M059J (cell line): Measurements from ENCODE around the gene WDFY2. TPM values are rescaled to one million over a fixed set of nuclear protein-coding genes. Genes with fewer than 3 reads are reported as not detected.

Source experiments
- DNase-seq: peaks from one replicate; pipeline ENCODE4 v3.0.0-alpha.2; 2012; ENCODE audit warnings: low read depth
- total RNA-seq: library from RNA; depleted of rRNA; stranded (reverse); fragments of >200 nt; shearing (Covaris generic); gene quantifications from 2 replicates; pipeline ENCODE4 v1.2.3, GENCODE V29; 2014

Gene WDFY2
- total RNA-seq, 1 experiment from 2014 or later: 3.1 TPM

DNA sequence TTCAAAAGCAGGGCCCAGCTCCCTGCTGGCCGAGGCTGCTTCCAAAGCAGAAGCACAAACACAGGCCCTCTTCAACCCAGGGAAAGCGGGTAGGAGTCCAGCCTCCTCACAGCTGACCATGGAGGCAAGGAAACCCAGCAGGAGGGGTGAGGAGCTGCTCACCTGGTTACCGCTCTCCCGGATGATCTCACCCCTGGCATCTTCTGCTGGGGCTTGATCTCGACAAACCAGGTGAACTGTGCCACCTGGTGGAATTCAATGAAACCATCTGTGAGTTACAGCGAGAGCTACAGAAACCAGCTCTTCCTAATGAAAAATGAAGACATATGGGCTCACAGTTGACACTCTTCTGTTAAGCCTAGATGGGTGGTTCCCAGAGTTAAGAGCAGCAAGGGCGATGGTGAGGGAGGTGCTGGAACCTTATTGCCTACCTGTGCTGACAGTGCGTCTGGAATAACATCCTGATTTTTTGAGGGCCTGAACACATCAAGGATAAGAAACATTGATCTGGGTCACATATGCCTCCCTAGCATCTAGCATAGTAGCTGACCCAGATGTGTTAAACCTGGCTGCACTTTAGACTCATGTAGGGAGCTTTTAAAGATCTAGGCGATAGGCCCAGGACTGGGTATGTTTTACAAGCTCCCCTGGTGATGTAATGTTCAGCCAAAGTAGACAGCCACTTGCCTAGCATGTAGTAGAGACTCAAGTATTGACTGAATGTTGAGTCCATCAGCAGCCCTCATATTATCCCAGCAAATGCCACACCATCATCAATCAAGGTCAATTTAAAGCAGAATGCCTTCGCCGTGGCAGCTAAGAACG is 213.6 kb downstream of the WDFY2 start:
- peak; percentile 68 for DNase-seq

DNA sequence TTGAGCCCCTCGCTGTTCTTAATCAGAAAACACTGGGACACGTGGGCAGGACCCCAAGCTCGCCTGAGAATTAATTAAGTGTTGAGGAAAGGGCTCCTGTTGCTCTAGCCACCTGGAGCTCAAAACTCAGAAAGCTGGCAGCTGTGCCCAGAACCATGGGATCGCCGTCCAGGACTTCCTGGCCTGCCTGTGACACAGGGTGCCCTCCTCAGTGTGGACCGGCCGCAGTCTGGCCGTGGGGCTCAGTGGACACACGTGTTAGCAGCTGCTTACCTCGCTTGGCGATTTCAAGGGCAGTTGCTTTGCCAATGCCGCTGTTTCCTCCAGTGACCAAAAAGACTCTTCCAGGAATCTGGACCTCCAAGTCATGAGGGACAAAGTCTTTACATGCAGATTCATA is 215.0 kb downstream of the WDFY2 start:
- no peak for DNase-seq

DNA sequence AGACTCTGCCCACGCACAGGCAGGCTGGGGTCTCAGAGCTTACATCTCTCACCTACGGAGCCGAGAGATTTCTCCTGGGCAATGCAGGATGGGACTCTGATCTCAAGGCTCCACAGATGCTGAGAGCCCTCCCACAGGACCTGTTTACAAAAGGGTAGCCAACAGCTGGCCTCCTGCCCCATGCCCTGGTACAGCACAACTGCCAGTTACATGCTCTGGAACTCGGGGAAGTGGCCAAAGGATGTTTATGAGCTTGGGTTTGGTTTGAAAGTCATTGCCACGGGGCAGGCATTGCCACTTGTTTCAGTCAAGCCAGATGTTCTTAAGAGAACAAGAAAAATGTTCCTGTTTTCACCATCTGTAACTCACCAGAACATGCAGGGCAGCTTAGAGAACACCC is 216.2 kb downstream of the WDFY2 start:
- DNase-seq: no peak

DNA sequence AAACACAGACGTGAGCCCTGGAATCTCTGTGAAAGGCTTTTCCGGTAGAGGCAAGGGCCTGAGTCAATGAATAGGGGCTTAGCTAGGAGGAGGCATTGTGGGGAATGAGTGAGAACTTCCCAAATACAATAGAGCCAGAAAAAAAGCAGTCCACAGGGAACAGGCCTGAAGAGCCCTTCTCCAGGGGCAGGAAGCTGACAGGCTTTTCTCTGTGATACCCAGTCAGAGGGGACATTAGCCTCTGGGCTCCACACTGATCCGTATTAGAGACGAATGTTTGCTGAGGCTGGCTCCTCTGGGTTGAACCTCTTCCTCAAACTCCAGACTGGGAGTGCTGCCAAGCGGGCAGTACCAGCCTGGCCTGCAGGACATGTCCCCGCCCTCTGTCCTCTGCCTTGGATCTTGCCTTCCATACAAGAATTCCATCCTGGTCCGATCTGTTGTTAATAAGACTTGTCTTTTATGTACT is 217.4 kb downstream of the WDFY2 start:
- peak; percentile 34 for DNase-seq

DNA sequence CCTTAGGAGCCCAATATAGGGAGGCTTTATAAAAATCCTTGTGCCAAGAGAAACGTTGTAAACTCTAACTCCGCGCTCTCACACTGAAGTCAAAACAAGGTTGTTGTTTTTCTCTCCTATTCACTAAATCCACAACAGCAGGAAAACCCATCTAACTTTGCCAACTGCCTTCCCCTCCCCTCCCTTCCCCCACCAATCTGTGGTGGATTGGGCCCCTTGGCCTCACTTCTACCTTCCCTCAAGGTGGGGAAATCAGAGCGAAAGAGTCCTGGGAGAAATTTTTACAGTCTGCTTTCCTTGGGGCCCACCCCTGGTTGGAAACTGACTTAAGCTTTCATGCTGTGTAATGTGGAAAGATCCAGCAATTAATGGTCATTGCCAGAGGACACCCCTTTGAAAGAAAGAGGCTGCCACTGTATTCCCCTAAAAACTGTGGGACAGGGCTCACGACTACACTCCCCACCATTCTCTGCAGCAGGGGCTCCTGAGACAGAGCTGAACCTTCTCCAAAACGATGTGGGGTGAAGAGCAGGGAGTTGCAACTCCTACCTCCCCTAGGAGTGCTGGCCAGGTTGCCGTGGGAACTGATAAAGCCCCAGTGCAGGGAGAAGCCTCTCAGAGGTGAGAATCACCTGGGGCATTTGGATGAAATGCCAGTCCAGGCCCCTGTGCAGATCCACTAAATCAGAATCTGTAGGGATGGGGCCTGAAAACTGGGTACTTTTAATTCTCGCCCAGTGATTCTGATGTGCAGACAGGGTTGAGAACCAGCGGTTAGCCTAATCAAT is 218.6 kb downstream of the WDFY2 start:
- DNase-seq: peak; percentile 7

DNA sequence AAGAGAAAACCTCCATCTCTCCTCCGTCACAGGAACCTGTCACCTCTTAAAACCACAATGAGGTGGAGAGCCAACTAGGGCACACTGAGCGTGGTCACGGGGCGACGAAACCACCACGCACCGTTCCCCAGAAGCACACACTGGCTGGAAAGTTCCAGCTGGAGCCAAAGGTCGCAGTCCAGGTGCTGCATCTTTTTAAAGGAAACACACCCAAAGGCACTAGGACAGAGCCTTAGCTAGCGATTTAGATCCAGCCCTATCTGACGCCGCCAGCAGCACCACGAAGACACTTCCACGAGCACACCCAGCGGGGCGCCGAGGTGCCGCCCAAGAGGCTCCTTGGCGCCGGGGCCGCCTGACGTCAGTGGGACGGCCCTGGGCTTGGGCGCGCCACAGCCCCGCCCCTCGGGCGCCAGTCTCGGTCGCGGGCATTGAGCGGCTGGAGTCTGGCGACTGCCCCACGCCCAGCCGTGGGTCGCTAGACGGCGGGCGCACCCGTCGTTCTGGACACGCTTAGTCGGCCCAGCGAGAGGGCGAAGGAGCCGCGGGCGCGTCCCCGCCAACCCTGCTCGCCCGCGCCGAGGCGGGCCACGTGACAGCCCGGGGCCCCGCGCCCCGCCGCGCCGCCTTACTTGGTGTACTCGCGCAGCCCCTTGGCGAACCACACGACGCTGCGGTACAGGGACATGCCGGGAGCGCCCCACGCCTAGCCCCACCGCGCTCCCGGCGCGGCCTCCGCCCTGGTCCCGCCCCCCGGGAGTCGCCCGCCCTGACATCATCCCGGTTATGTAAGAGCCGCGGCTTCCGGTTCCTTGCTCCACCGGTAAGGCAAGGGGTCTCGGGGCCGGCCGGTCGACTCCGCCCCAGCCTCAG is 219.4 kb downstream of the WDFY2 start, which contains the start of gene DHRS12:
TSS of gene DHRS12 (minus strand) at position 742 of the 873 bp plus-strand sequence. CDS start 4,504 bp downstream, outside the sequence.
- peak; percentile 80 for DNase-seq

DNA sequence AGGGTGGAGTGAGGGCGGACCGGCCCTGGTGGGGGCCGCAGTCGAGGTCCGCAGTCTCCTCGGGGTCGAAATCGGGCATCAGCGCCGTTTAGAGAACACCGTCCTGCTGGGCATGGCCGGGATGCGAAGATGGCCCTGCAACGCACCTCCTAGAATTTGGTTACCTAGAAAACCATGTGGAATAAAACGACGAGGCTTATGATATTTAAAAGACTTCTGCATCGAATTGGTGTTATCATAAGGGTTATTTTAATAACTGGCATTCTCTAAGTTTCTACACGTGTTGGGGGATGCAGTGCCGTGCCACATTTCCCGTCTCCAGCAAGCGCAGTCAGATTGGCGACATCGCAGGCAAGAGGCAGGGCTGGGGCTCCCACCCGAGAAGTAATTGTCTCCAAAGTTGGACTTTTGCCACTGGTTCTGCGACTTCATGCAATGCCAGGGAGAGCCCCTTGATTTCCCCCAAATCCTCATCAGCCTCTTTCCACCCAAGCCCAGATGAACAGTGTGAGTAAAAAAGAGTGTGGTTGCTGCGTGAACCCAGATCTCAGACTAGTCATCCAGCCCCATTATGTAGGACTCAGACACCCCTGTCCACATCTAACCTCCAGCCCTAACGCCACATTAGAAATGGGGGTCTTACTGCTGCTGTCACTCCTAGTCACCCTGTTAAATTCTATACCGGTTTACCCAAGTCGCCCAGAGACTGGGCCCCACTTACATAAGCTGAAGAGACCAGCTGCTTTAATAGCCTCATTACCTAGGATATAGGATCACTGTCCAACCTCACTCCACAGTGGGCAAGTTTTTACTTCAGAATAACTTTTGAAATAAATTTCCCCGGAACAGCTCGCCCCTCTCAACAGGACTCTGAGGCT is 220.3 kb downstream of the WDFY2 start:
- DNase-seq: no peak

DNA sequence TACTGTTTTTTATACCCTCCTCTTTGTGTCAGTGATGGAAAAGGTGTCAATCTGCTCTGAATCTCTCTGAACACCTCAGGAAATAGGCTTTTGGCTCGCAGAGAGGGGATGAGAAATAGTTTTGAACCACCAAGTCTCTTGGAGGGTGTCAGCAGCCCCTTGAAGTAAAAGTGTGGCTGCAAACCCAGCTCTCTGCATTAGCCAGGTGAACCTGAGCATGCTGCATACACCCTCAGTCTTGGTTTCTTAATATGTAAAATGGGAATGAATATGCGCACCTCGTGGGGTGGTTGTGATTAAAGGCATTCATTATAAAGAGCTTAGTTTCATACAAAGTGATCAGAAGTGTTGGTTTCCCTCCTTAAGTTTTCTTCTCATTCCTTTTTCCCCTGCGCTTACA is 221.1 kb downstream of the WDFY2 start:
- no peak for DNase-seq

DNA sequence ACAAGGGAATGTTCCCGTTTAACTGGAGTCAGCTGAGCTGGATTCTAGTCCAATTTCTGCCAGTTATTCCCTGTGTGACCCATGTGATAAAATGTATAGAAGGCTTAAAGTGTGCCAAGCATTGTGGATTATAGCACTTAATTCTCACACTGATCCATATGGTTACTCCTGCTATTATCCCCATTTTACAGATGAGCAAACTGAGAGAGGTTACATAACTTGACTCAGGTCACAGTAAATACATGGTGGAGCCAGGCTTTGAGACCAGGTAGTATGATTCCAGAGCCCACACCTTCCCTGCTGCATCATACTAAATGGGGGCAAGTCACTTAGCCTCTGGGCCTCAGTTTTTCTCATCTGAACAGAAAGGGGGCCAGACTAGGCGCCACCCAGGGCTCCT is 221.7 kb downstream of the WDFY2 start:
- no peak for DNase-seq

DNA sequence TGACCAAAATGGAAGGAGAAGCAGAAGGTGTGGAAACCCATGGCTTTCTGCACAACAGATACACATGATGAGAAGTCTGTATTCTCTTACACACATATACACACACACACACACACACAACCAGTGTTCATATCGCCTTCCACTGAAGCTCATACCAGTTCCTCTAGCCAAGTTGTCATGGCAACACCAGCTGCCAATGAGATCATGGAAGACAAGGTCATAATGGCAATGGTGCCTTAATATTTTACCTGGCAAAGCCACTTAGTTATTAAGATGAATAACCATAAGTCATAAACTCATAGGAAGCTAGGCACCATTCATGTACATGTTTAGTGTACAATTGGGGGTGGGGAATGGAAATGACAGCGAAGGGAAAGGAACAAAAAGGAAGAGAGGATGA is 222.3 kb downstream of the WDFY2 start:
- DNase-seq: peak; percentile 50

DNA sequence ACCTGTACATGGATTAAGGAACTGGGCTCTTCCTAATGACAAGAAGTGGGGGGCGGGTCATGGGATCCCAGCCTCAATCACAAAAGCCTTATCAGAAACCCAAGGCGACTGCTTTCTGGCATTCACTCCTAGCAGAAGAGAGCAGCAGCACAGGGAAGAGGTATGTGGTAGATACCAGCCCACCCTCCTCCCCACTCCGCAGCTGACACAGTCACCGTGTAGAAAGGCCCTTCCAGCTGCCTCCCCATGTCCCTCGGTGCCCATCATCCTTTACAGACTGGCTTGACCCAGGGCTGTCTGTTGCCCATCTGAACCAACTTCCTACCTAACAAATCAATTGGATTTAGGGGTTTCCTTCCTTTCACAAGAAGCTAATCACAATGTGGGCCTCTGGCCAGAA is 222.8 kb downstream of the WDFY2 start:
- no peak for DNase-seq

DNA sequence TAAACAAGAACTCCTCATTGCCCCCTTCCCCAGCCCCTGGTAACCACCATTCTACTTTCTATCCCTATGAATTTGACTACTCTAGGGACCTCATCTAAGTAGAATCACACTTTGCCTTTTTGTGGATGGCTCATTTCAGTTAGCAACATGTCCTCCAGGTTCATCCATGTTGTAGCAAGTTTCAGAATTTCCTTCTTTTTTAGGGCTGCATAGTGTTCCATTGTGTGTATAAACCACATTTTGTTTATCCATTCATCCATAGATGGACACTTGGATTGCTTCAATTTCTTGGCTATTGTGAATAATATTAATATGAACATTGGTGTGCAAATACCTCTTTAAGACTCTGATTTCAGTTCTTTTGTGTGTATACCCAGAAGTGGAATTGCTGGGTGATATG is 224.5 kb downstream of the WDFY2 start:
- no peak for DNase-seq

DNA sequence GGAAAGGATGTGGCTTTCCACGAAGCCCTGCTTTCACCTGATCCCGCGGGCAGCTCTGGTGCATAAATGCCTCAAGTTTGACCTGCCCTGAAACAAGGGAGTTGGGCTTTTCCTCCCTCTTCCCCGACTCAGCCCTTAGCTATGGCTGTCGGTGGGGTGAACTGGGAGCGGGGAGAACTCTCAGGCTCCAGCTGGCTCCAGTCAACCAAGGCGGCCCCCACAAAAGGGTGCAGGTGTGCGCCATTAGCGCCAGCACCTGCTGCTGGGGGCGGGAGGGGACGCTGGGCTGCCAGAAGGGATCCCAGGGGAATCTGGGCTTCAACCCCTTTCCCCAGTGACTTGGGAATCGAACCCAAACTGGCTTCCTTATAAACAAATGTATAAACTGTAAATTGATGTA is 226.8 kb downstream of the WDFY2 start:
- no peak for DNase-seq

DNA sequence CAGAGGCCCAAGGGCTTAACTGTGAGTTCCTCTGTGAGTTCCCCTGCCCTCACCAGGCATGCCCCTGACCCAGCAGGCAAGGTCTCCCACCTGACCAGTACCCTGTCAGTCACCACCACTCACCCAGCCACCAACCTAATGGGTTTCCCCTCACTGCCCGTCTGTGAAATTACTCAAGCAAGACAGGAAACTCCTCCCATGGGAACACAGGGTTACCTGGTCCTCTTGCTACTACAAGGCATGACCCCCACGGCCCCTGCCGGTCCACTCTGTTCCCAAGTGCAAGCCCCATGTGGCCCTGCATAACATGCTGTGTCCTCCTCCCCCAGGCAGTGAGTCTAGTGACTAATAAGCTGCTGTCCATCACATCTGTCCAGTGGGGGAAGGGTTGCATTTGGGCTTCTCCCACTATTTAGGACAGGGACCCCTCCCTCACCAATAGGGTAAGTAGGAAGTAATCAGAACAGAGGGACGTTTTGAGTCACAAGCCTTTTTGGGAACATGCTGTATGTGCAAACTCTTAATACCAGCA is 227.7 kb downstream of the WDFY2 start:
- no peak for DNase-seq

DNA sequence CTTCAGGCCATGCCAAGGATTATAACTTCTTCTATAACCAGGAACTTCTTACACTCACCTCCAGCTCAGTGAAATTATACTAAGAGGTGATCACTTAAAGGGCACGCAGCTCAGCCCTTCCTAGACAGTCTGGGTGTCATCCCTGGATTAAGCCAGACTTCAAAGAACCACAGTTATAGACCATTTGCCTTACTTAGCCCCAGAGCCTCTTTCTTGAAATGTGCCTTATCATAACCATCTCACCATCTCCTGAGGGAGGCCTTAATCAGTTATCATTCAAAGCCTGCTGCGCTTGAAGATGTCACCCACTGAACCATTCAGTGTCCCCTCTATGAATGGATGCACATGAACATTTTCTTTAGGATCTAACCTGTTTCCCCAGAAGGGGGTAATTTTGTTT is 229.8 kb downstream of the WDFY2 start:
- DNase-seq: no peak

DNA sequence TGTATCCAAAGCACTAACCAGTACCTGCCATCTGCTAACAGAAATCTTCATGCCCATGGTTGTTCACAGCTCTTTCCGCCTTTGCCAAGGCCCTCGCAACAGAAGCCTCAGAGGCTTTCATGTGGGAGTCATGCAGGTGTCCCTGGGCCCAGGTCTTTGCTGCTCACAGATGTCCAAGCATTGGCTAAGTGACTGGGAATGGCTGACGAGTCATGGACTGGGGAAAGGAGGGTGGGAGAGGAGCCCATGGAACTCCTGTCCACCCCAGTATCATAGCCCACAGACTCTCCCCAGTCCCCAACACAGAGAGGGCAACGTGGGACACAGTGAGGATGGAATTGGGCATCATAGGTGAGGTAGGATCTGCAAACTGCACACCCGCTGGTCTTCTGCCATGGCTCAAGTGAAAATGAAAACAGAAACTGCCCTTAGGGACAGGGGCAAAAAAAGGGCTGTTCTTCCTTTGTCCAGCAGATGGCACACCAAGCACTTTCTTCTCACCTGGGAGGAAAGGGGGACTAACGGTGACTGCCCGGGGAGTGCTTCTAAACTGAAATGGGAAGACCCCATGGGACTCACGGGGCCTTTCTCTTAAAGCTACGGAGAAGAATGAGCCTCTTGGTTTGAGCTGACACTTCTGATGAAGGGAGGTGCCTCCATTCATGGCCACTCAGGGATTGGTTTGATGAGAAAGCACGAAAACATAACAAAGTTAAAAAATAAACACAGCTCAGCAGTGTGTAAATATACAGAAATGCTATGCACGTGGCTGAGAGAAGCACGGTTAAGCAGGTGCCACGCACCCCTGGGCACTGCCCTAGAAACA is 230.8 kb downstream of the WDFY2 start:
- peak; percentile 55 for DNase-seq

DNA sequence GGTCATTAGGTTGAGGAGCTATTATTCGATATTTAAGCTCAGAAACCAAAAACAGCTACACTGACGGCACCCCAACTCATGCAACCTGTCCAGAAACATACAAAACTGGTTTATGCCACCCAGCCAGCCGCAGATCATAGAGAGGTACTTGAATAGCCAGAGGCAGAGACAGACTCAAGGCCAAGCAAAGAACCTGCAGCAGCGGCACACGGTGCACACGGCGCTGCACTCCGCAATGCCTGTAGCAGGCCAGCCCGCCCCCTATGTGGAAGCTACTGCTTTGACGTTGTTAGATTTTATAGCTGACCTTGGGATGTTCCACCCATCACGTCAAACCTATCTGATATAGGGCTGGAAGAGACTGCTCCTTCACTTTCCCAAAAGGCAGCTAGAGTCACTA is 231.6 kb downstream of the WDFY2 start:
- no peak for DNase-seq

DNA sequence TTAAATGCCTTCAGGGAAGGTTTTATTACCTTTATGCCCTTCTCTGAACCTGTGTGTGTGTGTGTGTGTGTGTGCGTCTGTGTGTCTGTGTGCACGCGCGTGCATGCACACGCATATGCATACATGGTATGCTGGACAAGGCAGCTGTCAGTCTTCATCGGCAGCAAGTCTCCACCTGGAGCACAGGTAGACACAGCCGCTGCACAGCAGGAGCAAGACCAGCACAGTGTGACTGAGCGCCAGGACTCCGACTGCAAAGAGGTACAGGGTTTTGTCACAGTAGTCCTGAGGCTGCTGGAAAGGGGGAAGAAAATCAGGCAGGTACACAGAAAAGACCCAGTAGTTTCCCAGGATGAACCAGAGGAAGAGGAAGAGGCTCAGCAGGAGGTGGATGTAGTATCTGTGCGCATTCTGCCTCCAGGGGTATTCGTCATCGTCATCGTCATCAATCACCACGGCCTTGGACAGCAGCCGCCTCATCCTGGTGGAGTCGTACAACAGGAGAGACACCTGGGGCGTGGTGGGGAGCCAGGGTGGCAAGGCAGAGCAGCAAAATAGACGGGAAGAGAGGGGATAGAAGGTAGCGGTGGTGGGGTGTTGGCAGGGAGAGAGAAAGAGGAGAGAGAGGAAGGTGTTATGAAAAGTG is 232.5 kb downstream of the WDFY2 start:
- DNase-seq: no peak
